ENCODE data around the gene LDLRAD2.
"Not testable (repeated sequence)": the region's sequence is repeated elsewhere in the genome, so short reads cannot be mapped to it uniquely, and the experiment has no call there.

Gene LDLRAD2

DNA sequence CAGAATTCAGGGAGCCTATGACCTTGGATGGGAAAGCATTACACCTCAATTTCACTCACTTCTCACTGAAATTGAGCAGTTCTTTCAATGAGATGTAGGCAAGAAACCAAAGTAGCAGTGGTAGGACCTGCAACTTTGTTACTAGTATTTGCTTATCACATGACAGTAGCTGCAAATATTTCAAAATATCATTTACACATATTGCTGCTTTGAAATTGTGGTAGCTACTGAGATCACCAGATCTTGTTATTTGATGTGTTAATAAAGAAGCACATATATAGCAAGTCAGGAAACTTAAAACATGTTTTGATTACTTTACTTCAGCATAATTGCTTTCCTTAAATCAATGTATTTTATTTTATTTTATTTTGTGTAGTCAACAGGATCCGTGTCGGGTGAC, 12.9 kb downstream of the LDLRAD2 start:
- DNase-seq = no peak

DNA sequence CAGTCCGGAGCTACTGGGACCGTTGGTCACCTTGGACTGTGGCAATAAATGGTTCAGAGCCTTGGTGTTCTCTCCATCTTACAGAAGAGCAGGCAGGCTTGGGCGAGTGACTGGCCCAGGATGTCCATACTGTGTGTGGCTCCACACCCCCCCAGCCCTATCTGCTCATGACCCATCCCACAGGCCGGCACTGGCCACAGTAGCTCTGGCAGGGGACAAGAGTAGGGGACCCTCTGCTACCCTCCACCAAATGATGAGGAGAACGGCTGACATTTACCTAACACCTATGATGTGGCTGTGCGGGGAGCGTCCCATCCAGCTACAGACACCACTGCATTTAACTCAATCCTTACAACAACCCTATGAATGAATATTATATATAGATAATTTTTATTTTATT, 13.3 kb downstream of the LDLRAD2 start:
- DNase-seq = no peak

DNA sequence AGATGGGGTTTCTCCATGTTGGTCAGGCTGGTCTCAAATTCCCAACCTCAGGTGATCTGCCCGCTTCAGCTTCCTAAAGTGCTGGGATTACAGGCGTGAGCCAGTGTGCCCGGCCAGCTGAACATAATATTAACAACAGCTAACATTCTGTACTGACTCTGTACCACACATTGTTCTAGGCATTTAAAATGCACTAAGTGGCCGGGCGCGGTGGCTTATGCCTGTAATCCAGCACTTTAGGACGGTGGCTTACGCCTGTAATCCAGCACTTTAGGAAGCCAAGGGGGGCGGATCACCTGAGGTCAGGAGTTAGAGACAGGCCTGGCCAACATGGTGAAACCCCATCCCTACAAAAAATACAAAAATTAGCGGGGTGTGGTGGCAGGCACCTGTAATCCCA, 14.6 kb downstream of the LDLRAD2 start:
- not testable (repeated sequence) for DNase-seq

DNA sequence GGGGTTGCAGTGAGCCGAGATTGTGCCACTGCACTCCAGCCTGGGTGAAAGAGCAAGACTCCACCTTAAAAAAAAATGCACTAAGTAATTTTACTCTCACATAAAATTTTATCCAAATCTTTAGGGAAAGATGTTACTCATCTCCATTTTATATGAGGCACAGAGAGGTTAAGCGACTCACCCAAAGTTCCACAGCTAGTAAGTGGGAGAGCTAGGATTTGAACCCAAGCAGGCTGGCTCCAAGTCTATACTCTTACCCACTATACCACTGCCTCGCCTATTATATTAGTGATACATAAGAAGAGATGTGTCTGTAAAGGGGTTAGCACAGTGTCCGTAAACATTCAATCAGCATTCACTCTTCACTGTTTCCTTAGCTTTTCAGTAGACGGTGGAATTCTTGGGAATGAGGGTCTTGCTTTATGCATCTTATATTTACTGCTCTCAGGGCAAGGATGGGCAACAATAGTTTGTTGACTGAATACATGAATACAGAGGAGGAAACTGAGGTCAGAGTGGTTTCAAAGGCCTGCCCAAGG, 15.1 kb downstream of the LDLRAD2 start:
- DNase-seq = no peak

DNA sequence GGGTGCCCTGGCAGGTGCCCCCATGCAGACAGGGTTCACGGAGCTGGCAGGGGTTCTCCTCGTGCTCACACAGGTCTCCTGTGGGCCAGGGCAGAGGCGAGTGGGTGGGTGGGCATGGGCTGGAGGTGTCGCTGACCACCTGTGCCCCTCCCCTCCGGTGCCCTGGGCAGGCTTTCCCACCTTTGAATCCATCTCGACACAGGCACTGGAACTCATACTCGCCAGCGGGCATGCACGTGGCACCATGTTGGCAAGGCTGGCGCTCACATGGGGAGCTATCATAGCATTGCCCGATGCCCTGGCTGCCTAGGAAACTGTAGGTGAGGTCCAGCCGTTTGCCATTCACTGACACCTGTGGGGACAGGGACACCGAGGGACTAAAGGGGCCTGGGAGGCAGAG, 16.0 kb downstream of the LDLRAD2 start:
- no peak for DNase-seq

DNA sequence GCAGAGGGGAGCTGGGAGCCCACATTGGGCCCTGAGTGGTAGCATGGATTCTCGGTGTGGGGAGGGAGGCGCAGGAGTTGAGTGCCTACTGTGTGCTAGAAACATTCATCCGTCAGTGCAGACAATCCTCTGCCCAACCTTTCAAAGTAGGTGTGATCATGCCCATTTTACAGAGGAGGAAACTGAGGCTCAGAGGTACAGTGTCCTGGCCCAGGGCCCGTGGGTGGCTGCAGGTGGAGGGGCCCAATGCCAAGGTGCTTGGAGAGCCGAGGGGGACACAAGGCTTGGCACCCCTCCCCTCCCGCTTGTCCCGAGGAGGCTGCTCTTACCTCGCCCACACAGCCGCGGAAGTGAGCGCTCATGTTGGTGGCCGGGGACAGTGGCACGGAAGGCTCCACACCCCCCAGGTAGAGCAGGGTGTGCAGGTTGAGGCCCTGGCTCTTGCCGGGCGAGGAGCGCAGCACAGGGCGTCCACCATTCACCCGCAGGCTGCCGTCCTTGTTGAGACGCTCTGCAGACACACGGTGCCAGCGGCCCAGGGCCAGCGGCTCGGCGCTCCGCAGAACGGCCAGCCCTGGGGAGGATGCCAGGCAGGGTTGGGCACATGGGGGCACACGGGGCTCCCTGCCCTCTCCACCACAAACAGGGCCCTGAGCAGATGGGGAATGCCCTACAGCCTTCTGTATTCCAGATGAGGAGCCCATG, 16.6 kb downstream of the LDLRAD2 start:
- DNase-seq = no peak

DNA sequence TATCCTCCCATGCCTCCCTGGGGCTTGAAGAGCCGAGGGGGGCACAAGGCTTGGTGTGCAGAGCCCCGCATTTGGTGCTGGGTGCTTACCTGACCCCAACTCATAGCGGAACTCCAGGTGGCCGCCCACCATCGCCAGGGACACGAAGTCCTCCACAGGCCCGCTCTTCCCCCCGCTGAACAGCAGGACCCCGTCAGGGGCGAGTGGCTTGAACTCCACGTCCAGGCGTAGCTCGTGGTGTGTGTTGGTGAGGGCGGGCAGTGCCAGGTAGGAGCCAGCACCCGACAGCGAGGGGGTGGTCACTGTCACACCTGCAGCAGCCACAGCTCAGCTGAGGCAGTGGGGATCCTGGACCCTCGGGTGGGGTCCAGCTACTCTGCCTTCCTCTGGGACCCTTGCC, 17.2 kb downstream of the LDLRAD2 start:
- no peak for DNase-seq

DNA sequence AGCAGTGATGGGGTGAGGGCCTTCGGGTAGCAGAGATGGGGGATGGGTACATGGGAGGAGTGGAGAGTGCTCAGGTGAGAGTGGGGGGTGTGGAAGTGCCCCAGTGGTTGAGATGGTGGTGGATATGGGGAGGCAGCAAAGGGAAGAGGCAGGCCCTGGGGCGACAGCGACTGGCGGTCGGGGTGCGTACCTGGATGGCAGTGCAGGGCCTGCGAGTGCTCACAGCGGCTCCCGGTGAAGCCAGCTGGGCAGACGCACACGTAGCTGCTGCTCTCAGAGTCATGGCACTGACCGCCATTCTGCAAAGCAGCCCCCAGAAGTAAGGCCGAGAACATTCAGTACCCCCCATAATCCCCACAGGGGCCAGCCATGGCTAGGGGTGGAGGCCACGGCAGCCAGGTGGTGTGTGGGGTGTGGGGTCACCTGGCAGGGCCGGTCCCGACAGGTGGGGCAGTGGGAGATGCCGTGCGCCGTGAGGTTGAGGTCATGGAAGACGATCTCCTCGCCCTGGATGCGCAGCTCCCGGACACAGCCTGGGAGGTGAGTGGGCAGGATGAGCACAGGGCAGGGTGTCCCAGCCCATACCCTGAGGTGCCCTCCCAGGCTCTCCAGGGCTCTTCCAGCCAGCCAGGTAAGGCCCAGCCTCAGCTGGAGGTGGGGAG, 18.9 kb downstream of the LDLRAD2 start:
- DNase-seq = no peak

DNA sequence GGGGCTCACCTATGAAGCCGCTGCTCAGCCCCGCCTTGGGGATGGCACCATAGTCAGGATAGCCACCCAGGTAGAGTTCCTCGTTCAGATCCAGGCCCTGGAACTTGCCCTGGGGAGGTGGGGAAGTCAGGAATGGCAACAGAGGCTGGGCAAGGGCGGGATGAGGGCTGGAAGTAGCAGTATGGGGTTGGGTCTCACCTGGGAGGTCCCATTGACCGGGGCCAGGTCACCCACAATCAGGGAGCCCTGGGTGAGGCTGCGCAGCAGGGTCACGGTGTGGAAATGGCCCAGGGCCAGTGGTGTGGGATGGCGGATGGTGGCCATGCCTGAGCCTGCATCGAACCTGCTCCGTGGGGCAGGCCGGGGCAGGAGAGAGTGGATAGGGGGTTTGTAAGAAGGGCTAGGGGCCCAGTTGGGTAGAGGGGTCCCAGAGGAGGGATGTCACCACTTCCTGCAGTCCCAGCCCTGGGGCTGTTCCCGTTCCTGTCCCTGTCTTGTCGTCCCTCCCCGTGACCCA, 19.4 kb downstream of the LDLRAD2 start:
- no peak for DNase-seq

DNA sequence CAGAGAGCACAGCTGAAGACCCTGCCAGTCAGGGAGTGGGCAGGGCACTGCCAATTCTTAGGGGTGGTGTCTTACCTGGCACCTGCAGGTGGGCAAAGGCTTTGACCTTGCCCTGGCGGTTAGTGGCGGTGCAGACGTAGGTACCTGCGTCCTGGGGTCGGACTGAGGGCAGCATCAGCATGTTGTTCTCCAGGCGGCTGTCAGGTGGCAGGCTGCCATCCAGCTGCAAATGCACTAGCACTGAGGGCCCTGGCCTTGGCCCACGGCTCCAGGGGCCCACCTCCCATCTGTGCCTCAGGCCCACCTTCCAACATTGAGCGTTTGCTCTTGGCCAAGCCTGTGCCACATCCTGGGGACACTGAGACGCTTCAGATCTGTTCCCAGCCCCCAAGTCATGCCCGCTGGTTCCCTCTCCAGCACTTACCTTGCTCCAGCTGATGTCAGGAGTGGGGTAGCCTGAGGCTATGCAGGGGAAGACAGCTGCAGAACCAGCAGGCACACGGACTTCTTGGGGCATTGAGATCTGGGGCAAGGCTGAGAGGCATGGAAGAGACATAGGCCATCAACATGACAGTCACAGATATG, 21.4 kb downstream of the LDLRAD2 start:
- DNase-seq = no peak

DNA sequence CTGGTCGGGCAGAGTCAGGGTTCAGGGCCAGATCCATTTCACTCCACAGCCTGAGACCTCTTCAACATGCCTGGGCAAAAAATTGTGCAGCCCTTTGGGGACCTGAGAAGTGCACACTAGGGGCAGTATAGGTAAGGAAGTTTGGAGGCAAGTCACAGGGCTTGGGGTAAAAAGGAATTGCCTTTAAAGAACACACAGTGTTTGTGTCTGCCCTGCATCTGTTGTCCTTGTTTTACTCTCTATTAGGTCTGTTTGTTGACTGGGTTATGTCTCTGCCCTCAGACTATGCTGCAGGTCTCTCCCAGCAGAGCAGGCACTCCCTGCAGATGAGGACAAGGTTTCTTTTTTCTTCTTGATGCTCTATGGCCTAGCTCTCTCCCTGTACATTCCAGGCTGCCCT, 22.0 kb downstream of the LDLRAD2 start:
- no peak for DNase-seq

DNA sequence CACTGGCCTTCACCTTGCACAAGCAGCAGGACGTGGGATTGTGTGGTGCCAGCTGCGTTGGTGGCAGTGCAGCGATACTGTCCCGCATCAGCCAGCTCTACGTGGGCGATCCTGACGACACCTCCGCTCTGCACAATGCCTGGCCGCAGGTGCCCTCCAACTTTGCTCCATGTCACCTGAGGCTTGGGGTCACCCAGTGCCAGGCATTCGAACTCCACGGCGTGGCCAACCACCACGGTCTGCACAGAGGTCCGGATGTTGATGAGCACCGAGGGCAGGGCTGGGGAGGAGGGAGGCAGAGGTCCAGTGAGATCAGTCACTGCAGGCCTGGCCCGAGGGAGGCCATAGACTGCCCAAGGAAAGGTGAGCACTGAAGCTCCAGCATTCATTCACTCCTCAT, 22.6 kb downstream of the LDLRAD2 start:
- DNase-seq = no peak

DNA sequence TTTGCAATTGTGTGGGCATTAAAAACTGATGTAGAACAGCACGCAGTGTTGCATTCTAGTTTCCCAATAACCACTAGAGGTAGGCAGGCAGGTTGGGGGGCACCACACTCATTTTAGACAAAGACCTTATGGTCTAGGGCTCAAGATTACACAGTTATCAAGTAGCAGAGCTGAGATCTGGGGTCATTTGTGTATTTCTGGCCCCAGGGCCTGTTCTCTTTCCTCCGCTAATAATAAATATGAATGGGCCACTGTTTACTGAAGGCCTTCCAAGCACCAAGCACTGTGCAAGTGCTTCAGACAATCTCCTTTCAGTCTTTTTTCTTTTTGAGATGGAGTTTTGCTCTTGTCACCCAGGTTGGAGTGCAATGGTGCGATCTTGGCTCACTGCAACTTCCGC, 23.9 kb downstream of the LDLRAD2 start:
- no peak for DNase-seq

DNA sequence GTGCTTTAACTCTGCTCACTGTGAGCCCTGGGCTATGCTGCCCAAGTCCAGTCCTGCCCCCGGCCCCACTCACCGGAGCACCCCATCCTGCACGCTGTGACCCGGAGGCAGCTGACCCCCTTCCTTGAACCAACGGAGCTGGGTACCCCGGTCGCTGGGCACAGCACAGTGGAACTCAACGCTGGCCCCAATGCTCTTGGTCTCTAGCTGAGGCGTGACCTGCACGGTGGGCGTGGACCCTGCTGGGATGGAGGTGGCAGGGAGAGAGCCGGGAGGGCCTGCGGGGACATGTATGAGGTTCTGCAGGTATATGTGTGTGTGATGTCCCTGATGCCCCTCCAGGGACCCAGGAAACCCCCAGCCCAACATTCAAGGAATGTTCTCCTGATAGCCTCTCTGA, 24.7 kb downstream of the LDLRAD2 start:
- DNase-seq = no peak

DNA sequence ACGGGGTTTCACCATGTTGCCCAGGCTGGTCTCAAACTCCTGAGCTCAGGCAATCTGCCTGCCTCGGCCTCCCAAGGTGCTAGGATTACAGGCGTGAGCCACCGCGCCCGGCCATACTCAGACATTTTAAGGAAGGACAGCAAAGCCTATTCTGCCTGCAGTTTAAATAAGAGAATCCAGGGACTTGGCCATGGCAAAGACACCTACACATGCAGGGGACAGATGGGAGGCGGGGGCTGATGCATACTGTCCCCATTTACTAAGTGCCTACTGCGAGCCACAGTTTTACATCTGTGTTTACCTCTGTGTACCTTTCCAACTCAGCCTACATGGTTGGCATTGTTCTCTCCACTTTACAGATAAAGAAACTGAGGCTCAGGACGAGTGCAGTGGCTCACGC, 25.4 kb downstream of the LDLRAD2 start:
- DNase-seq = no peak

DNA sequence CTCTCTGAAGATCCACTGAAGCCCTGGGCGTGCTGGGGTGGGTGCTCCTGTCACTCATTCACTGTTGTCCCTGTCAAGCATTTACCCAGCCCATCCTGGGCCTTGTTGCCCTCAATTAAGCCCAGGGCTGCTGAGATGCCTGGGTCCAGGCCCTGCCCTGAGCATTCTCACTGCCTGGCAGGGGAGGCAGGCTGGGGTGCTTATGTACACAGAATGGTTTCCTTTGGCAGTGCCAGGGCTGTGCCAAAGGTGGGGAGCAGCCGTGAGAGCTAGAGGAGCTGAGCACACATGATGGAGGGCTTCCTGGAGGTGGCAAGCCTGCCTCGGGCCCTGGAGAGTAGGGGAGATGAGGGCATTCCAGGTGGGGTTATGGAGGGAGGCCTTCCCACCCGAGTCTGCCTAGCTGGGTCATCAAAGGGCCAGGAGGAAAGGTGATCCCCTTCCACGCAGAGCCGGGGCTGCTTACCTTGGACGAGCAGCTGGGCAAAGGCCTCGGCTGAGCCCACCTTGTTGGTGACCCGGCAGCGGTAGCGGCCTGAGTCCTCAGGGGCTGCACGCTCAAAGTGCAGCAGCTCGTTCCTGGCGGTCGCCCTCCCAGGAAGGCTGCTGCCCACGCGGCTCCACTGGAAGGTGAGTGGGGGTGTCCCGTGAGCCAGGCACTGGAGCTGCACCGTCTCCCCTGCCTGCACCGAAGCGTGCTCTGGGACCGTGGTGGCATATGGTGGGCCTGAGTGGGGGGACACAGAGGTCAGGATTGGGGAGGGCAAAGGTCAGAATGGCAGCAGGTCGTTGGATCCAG, 26.5 kb downstream of the LDLRAD2 start:
- DNase-seq = no peak

DNA sequence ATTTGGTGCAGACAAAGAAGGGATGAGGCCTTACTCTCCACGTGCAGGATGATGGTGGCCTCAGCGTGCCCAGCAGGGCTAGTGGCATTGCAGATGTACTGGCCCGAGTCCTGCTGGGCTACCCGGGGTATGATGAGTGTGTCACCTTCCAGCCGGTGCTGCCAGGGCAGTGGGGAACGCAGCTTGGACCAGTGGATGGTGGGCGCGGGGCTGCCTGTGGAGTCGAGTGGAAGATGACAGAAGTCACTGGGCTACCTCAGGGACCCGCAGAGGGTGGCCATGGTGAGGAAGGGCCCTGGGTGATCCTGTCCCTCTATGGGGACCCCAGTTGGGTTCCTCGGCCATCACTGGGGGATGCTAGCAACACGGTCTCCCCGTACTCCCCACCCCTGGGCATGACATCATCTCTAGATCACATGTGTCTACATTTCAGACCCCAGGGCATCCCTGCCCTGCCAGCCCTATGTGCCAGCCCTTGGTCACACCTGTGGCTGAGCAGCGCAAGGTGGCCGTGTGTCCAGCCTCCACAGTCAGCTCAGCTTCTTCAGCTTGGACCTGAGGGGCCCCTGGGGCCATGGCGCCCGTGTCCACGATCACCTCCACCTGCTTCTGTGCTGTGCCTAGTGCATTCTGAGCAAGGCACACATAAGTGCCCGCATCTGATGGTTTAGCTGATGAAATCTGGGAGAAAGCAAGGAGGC, 27.4 kb downstream of the LDLRAD2 start:
- no peak for DNase-seq

DNA sequence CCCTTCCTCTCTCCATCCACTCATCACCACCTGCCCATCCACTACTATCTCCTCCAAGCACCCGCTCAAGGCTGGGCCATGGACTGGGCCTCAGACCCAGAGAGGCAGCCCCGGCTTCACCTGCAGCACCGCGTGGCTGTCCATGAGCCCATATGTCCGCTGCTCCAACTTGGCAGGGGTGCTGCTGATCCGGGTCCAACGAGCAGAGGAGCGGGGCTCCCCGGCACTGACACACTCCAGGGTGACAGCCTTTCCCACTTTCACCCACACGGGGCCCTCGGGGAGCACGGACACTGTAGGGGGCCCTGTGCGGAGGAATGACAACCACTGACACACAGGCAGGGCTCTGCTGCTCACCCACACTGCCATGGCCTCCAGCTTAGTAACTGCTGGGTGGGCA, 28.9 kb downstream of the LDLRAD2 start:
- no peak for DNase-seq

DNA sequence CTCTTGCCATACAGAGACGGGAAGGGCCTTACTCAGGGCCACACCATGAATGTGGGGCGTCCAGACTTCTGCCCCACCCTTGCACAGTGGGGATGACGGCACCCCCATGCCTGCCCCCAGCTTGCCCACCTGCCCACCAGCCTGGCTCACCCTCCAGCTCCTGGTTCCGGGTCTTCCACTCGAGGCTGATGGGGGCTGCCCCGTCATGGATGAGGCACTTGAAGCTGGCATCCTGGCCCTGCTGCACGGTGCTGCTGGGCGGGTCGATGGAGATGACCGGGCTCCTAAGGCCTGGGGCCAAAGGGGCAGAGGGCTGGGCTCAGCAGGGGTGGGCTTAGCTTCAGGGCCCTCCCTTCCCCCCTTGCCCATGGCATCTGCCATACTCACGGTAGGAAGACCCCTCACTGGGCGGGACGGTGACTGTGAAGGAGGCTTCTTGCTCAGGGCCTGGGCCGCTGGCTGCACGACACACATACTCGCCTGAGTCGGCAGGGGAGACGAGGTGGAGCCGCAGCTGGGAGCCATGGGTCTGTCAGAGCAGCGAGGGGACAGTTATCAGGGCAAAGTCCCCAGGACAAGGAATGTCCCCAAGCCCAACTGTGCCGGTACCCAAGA, 29.9 kb downstream of the LDLRAD2 start:
- DNase-seq = no peak

DNA sequence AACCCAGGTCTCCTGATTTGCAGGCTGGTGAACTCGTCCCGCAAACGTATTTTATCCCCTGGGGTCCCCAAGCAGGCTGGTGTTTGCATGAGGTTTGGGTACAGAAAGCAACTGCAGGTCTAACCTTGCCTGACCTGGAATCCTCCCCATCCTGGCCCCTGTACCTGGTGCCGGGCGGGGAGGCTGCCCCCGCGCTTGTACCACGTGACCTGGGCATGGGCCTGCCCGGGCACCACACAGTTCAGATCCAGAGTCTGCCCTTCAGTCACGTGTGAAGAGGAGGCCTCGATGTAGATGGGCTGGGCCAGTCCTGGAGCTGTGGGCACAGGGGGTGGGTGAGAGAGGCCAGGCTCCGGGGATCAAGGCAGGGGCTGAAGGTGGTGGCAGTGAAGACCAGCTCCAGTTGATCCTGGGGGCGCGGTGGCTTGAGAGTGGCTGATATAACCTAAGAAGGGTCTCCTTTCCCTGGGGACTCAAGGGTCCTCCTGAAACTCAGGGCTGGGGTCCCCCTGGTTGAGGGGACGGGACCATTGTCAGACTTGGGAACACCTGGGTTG, 30.6 kb downstream of the LDLRAD2 start:
- no peak for DNase-seq

DNA sequence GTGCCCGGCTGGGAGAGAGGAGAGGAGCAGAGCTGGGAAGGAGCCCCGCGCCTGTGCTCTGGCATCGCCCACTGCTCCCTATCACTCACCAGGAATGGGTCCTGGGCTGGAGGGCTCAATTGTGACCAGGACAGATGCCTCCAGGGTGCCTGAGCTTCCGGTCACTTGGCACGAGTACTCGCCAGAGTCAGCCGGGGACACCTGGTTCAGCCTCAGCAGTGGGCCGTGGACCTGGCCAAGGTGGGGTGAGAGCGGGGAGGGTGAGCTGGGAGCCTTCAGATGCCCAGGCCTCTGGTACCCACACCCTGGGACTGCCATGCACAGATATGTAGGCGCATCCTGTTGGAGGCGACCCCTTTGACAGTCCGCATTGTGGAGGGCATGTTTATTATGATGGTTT, 31.1 kb downstream of the LDLRAD2 start:
- DNase-seq = no peak

DNA sequence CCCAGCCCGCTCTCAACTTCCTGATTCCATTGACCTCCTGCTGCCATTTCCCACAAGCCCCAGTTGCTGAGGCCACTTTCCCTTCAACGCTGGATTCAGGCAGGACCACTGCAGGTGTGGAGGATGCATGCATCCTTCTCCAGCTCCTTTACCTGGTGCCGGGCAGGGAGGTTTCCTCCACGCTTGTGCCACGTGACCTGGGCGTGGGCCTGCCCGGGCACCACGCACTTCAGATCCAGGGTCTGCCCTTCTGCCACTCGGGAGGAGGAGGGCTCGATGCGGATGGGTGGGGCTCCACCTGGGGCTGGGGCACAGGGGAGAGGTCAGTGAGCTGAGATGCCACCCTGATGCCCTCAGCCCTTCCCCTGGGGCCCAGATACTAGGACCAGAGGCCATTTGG, 31.9 kb downstream of the LDLRAD2 start:
- no peak for DNase-seq
